Psoas muscle (tissue), 8 donors: ENCODE measurements around the gene MAN1A1. TPM values are rescaled to one million over a fixed set of nuclear protein-coding genes. Genes with fewer than 3 reads are reported as not detected.
A peak's percentile ranks its signal among the peaks of the same experiment; 100 is the strongest.

Experiments
- ATAC-seq, 4 donors: fragments of 200-7000 bp; cut with Tn5 transposase; one replicate each; pipeline ENCODE4 v1.9.1; 2020; ENCODE audit warnings: moderate library complexity in 3 of 4, mild to moderate bottlenecking in 2 of 4
- DNase-seq, 2 donors: peaks; one replicate each; pipeline ENCODE4 v3.0.0-alpha.2; 2020
- H3K27ac ChIP-seq: fragments of 200-600 bp; one replicate; pipeline ENCODE4 v1.8.0; 2022
- H3K27me3 ChIP-seq, 3 donors: fragments of 200-600 bp in 1 of 3; one replicate each; pipeline versions ENCODE4 v1.6.1 to v1.8.0; 2013 to 2022; ENCODE audit warnings: low read length in 2 of 3, mild to moderate bottlenecking in 2 of 3, moderate library complexity in 1 of 3; ENCODE audit not compliant: insufficient read depth in 3 of 3
- H3K36me3 ChIP-seq, 2 donors: fragments of 200-600 bp in 1 of 2; one replicate each; pipeline versions ENCODE4 v1.6.1 to v1.8.0; 2013 to 2022; ENCODE audit warnings: low read depth in 1 of 2, mild to moderate bottlenecking in 1 of 2, moderate library complexity in 1 of 2; ENCODE audit not compliant: insufficient read depth in 1 of 2
- H3K4me1 ChIP-seq: fragments of 200-600 bp; one replicate; pipeline ENCODE4 v1.8.0; 2022
- H3K4me3 ChIP-seq: fragments of 200-600 bp; one replicate; pipeline ENCODE4 v1.8.0; 2022; ENCODE audit warnings: mild to moderate bottlenecking
- H3K9me3 ChIP-seq: fragments of 200-600 bp; one replicate; pipeline ENCODE4 v1.8.0; 2022
- CTCF ChIP-seq: fragments of 200-600 bp; IDR thresholded peaks from one replicate; pipeline ENCODE4 v1.8.0; 2022; ENCODE audit warnings: antibody characterized with exemption
- WGBS, 3 donors: extraction: QIAGEN DNeasy Blood & Tissue Kit; methylation state at CpG; one replicate each; pipeline versions ENCODE4 v1.1.6 to v1.1.7; 2013; 5-methylcytosine and 5-hydroxymethylcytosine counted together
- intact Hi-C, 2 donors: fragments of 100-400 bp; cut with DNase I; formaldehyde crosslinking; loops; one replicate each; pipeline versions ENCODE4 v1.11.0 to v1.14.2; 2022
- polyA plus RNA-seq, 3 donors: library from polyadenylated mRNA; stranded (reverse); fragments of 200-250 nt; gene quantifications; one replicate each; pipeline ENCODE4 v1.2.3, GENCODE V29; 2013
- total RNA-seq, 4 donors: library from RNA; stranded (reverse); fragmentation: NEBNext Ultra II Directional in 2 of 4; extraction: Animal tissue kit (Norgen Biotek cat#: 25700) in 2 of 4; gene quantifications; one replicate each; pipeline versions ENCODE4 v1.2.1 to v1.2.4, GENCODE V29; 2021 to 2023
- donor health status: healthy with polysubstance abuse.
- donor health status: DM: no; HTN: no; CAD: no; lungs with moderate emphysema.
- donor health status: Bipolar disorder and iron deficiency.
- donor health status: healthy.
- donor health status: DM: yes; HTN: yes; CAD: no.
- donor health status: DM: no; HTN: no; CAD: no.
- donor health status: DM: no; HTN: no; CAD: no.
- donor health status: DM: yes; HTN: yes; CAD: no.

MAN1A1 gene
- total and polyA plus RNA-seq, 7 donors: 3.7 to 14.6 (median 6.2) TPM

GRCh38 chr6:119348096-119348747 is 1.3 kb downstream of the MAN1A1 start:
- peak overlapping the region; percentile 17 for H3K27ac ChIP-seq
- no peak for TF ChIP-seq CTCF
- WGBS, 3 donors: 9 to 16% (median 13%) methylated on average over 33 to 35 of the region's 35 CpGs
- intact Hi-C loops: no loop called here
- no peaks in the 10 kb centered on the region for H3K36me3 ChIP-seq
- peaks cover 0 to 22% (median 4%) of the 10 kb centered on the region in 3 donors for H3K27me3 ChIP-seq
- ATAC-seq: no peak
- H3K9me3 ChIP-seq: no peaks in the 10 kb centered on the region
- peak overlapping the region; percentile 87 for H3K4me3 ChIP-seq
- H3K4me1 ChIP-seq: no peaks in the 10 kb centered on the region
- DNase-seq: peak in 1 of 2 donors; percentile 52

GRCh38 chr6:119347466-119348095 is 2.0 kb downstream of the MAN1A1 start:
- no peak for TF ChIP-seq CTCF
- H3K27ac ChIP-seq: peak overlapping the region; percentile 17
- DNase-seq: peak in 1 of 2 donors; percentile 20
- ATAC-seq: no peak
- intact Hi-C loops: no loop called here
- peak overlapping the region; percentile 87 for H3K4me3 ChIP-seq
- peaks cover 0 to 24% (median 4%) of the 10 kb centered on the region in 3 donors for H3K27me3 ChIP-seq
- no peaks in the 10 kb centered on the region for H3K36me3 ChIP-seq
- H3K4me1 ChIP-seq: no peaks in the 10 kb centered on the region
- no peaks in the 10 kb centered on the region for H3K9me3 ChIP-seq
- 35 to 45% (median 37%) methylated on average over 16 of the region's 16 CpGs for WGBS, 3 donors

GRCh38 chr6:119346936-119347335 is 2.6 kb downstream of the MAN1A1 start:
- ATAC-seq: no peak
- 32 to 48% (median 40%) methylated on average over 1 of the region's 1 CpG for WGBS, 3 donors
- Histone ChIP-seq H3K27me3 (peaks cover 0 to 24% (median 4%) of the 10 kb centered on the region in 3 donors), H3K4me3 (peak overlapping the region; percentile 87), H3K27ac (peak overlapping the region; percentile 33), H3K9me3 (no peaks in the 10 kb centered on the region), H3K4me1 (no peaks in the 10 kb centered on the region), H3K36me3 (no peaks in the 10 kb centered on the region)
- no peak for TF ChIP-seq CTCF
- intact Hi-C loops: no loop called here
- DNase-seq: no peak

GRCh38 chr6:119346450-119346849 is 3.1 kb downstream of the MAN1A1 start:
- H3K36me3 ChIP-seq: no peaks in the 10 kb centered on the region
- TF ChIP-seq CTCF: no peak
- intact Hi-C loops: no loop called here
- H3K9me3 ChIP-seq: no peaks in the 10 kb centered on the region
- DNase-seq (no peak), ATAC-seq (no peak)
- no peaks in the 10 kb centered on the region for H3K4me1 ChIP-seq
- H3K27me3 ChIP-seq: peaks cover 0 to 24% (median 4%) of the 10 kb centered on the region in 3 donors
- 39 to 59% (median 40%) methylated on average over 8 of the region's 8 CpGs for WGBS, 3 donors
- H3K4me3 ChIP-seq: peak overlapping the region; percentile 87
- H3K27ac ChIP-seq: no peak overlapping the region
